ENCODE measurements around the gene IFFO2. TPM values are rescaled to one million over a fixed set of nuclear protein-coding genes. Genes with fewer than 3 reads are reported as not detected.
A peak's percentile ranks its signal among the peaks of the same experiment; 100 is the strongest.

Gene IFFO2
- total RNA-seq, 5 donors from 2014 or later (not counting 1 experiment from before 2014, with no cell fraction given): 36.0 to 76.2 (median 37.7) TPM

DNA sequence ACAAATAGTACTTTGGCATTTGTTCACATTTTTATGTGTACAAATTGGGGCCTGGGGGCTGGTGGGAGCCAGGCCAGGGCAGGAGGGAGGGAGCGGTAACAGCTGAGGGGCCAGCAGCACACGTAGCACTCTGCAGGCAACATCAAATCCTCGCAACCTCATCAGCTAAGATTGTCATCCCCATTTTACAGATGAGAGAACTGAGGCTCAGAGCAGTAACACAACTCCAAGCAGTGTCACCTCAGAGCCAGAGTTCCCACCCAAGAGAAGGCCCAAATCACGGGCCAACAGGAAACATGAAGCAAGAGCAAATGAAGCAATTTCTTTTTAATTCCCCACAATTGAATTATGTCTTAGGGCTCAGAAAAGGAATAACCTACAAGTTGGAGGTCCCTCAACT, 14.1 kb downstream of the IFFO2 start:
- Mint-ChIP-seq H3K27me3 (no peaks in the 10 kb centered on the region), H3K4me1 (peaks cover 73 to 86% (median 77%) of the 10 kb centered on the region in 3 donors), H3K9me3 (no peaks in the 10 kb centered on the region), H3K36me3 (peaks cover 5% of the 10 kb centered on the region), H3K27ac (peak overlapping the region in 1 of 2 donors; percentile 34), H3K4me3 (no peak overlapping the region)
- H3K36me3 ChIP-seq (ENCODE audit: control insufficient read depth in 2 of 2, extremely low read depth in 1 of 2, insufficient read depth in 1 of 2, low read length in 1 of 2): peaks cover 0 to 8% of the 10 kb centered on the region in 2 donors
- peaks cover 11 to 100% of the 10 kb centered on the region in 2 experiments for H3K4me1 ChIP-seq (ENCODE audit: control insufficient read depth in 1 of 2, extremely low read depth in 1 of 2, insufficient read depth in 2 of 2, low read length in 2 of 2)
- DNase-seq (no peak), ATAC-seq (replicated peaks in 1 of 4) (no peak)
- H3K9me3 ChIP-seq: no peaks in the 10 kb centered on the region
- no peak overlapping the region for H3K27ac ChIP-seq (ENCODE audit: low read length)
- no peaks in the 10 kb centered on the region for H3K27me3 ChIP-seq (replicated peaks in 1 of 2; ENCODE audit: control insufficient read depth in 2 of 2, extremely low read depth in 1 of 2, insufficient read depth in 2 of 2, low read length in 1 of 2)
- ChIA-PET CTCF (interaction anchor here in 1 of 2 donors (0.8 kb wide), 1 partner anchor 30 kb away, joined by 4 read pairs; no protein-coding TSS in a partner anchor), POLR2A (no interaction called here)
- no peak overlapping the region for H3K4me3 ChIP-seq (ENCODE audit: control insufficient read depth in 1 of 2, extremely low read depth in 1 of 2, low read length in 1 of 2)
- 40% methylated on average over 1 of the region's 4 CpGs for WGBS (ENCODE audit: insufficient coverage)

DNA sequence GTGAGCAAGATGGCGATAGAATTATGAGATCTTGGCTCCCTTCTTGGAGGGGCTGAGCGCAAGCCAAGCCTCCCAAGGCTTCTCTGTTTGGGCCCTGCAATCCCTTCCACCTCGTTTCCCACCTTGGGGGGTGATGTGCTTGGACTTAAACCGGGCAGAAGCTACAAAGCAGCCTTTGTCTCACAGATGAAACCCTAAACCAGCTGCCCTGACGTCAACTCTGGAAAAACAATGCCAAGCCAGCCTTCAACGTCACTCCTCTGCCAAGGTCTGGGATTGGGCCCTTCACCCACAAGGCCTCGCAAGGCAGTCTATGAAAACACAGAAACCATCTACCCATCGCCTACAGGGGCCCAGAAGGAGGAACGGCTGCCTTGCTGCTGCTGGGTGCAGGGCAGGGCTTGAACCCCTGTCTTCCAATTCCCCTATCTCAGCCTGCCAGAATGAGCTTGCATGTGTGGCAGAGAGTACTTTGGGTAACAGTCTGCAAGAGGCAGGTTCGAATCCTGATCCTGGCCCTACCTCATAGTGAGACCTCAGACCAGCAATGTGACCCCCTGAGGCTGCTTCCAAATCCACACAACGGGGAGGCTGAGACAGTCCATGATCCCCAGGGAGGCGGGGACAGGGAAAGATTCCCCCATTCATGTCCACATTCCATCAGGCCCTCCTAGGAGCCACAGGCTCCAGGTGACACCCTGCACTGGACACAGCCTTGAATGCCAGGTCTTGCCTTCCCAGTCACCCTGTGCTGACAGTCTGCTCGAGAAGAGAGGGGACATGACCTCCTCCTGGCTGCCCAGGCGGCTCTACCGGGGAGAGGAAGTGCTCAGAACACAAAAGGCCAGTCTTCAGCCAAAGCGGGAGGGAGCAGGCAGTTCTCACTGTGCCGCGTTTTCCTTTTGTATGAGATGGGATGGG, 15.0 kb downstream of the IFFO2 start:
- ATAC-seq (replicated peaks in 1 of 4) (no peak), DNase-seq (no peak)
- ChIA-PET CTCF (interaction anchor here in 1 of 2 donors (0.8 kb wide), 1 partner anchor 31 kb away, joined by 4 read pairs; no protein-coding TSS in a partner anchor), POLR2A (no interaction called here)
- peaks cover 72 to 86% (median 77%) of the 10 kb centered on the region in 3 donors for H3K4me1 Mint-ChIP-seq
- H3K27me3 ChIP-seq (replicated peaks in 1 of 2; ENCODE audit: control insufficient read depth in 2 of 2, extremely low read depth in 1 of 2, insufficient read depth in 2 of 2, low read length in 1 of 2): no peaks in the 10 kb centered on the region
- peaks cover 5 to 100% of the 10 kb centered on the region in 2 experiments for H3K4me1 ChIP-seq (ENCODE audit: control insufficient read depth in 1 of 2, extremely low read depth in 1 of 2, insufficient read depth in 2 of 2, low read length in 2 of 2)
- peaks cover 5% of the 10 kb centered on the region for H3K36me3 Mint-ChIP-seq
- H3K27ac ChIP-seq (ENCODE audit: low read length): no peak overlapping the region
- 96% methylated on average over 13 of the region's 18 CpGs for WGBS (ENCODE audit: insufficient coverage)
- peaks cover 0 to 8% of the 10 kb centered on the region in 2 donors for H3K36me3 ChIP-seq (ENCODE audit: control insufficient read depth in 2 of 2, extremely low read depth in 1 of 2, insufficient read depth in 1 of 2, low read length in 1 of 2)
- no peaks in the 10 kb centered on the region for H3K27me3 Mint-ChIP-seq
- no peak overlapping the region for H3K4me3 Mint-ChIP-seq
- no peaks in the 10 kb centered on the region for H3K9me3 Mint-ChIP-seq
- no peak overlapping the region for H3K4me3 ChIP-seq (ENCODE audit: control insufficient read depth in 1 of 2, extremely low read depth in 1 of 2, low read length in 1 of 2)
- no peaks in the 10 kb centered on the region for H3K9me3 ChIP-seq
- peak overlapping the region in 1 of 2 donors; percentile 60 for H3K27ac Mint-ChIP-seq

DNA sequence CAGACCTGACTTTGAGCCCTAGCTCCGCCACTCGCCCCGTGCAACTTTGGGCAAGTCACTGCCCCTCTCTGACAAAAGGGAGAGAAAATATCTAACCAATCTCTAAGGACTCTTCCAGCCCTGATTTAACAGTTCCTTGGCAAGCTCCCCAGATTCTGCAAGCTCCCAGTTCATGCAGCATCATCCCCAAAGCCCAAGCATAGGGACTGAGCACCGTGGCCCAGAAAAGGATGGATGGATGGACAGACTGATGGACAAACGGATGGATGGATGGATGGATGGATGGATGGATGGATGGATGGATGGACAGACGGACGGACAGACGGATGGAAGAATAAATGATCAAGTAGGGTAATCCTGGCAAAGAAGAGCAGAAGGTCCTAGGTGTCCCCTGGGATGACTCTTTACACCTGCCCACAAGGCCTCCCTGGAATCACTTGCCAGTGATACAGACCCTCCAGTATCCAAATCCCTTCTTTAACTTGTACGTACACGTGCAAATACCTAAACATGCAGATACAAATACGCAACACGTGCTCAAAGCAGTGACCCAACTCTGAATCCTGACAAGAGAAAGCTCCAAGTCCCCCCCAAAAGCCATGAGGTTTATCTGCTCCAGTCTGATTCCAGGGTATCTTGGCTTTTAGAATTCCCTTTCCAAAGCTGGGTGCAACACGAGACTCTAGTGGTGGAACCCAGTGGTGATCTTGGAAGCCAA, 16.0 kb downstream of the IFFO2 start:
- Histone ChIP-seq H3K4me1 (ENCODE audit: control insufficient read depth in 1 of 2, extremely low read depth in 1 of 2, insufficient read depth in 2 of 2, low read length in 2 of 2) (peaks cover 3 to 99% of the 10 kb centered on the region in 2 experiments), H3K27ac (ENCODE audit: low read length) (no peak overlapping the region), H3K4me3 (ENCODE audit: control insufficient read depth in 1 of 2, extremely low read depth in 1 of 2, low read length in 1 of 2) (no peak overlapping the region), H3K36me3 (ENCODE audit: control insufficient read depth in 2 of 2, extremely low read depth in 1 of 2, insufficient read depth in 1 of 2, low read length in 1 of 2) (peaks cover 0 to 8% of the 10 kb centered on the region in 2 donors), H3K9me3 (no peaks in the 10 kb centered on the region), H3K27me3 (replicated peaks in 1 of 2; ENCODE audit: control insufficient read depth in 2 of 2, extremely low read depth in 1 of 2, insufficient read depth in 2 of 2, low read length in 1 of 2) (no peaks in the 10 kb centered on the region)
- H3K36me3 Mint-ChIP-seq: peaks cover 5% of the 10 kb centered on the region
- H3K27ac Mint-ChIP-seq: peak overlapping the region; percentile 24 to 60
- peaks cover 74 to 89% (median 79%) of the 10 kb centered on the region in 3 donors for H3K4me1 Mint-ChIP-seq
- H3K9me3 Mint-ChIP-seq: no peaks in the 10 kb centered on the region
- H3K27me3 Mint-ChIP-seq: no peaks in the 10 kb centered on the region
- POLR2A ChIA-PET: interaction anchor here in 1 of 2 donors (0.6 kb wide), 1 partner anchor 17 kb away, joined by 3 read pairs; no protein-coding TSS in a partner anchor
- ATAC-seq (replicated peaks in 1 of 4) (no peak), DNase-seq (no peak)
- CTCF ChIA-PET: no interaction called here
- H3K4me3 Mint-ChIP-seq: peak overlapping the region in 1 of 3 donors; percentile 36
- 88% methylated on average over 7 of the region's 13 CpGs for WGBS (ENCODE audit: insufficient coverage)

DNA sequence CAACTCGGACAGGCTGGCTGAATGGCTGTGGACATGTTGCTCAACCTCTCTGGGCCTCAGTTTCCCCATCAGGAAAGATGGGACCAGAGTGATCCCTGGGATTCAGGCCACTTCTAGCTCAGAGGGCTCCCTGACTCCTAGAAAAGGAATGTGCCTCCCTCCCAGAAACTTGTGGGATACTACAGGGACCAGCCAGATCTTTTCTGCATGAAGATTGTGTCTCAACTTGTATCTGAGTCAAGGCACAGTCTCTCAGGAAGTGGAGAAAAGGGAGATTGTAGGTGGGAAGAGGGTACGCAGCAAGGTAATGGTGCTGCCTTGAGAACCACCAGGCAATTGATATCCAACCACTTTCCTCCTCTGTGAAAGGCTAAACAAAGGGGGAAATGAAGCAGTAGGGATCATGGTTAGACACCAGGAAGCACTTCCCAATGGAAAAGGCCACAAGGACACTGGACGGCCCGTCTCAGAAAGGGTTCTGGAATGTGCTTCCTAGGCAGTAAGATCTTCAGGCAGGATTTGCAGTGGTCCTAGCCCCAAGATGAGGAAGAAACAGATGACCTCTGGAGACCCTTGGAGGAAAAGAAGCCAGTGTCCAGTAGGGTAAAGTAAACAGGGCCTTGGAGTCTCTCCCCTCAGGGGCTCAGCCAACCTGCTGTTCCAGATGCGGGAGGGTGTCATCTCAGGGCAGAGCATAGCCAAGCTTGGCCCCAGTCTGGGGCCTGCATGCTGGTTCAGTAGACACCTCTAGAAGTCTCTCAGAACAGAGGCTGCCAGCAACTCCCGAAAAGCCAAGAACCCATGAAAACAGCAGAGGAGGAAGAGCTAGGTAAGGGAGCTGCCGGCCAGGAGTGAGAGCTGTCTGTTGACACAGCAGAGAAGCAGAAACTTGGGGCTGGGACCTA, 16.8 kb downstream of the IFFO2 start:
- peaks cover 3 to 99% of the 10 kb centered on the region in 2 experiments for H3K4me1 ChIP-seq (ENCODE audit: control insufficient read depth in 1 of 2, extremely low read depth in 1 of 2, insufficient read depth in 2 of 2, low read length in 2 of 2)
- no peak overlapping the region for H3K27ac ChIP-seq (ENCODE audit: low read length)
- Mint-ChIP-seq H3K4me1 (peaks cover 74 to 89% (median 79%) of the 10 kb centered on the region in 3 donors), H3K27ac (peak overlapping the region; percentile 24 to 75), H3K9me3 (no peaks in the 10 kb centered on the region), H3K4me3 (peak overlapping the region in 1 of 3 donors; percentile 36), H3K36me3 (peaks cover 5% of the 10 kb centered on the region), H3K27me3 (no peaks in the 10 kb centered on the region)
- peaks cover 0 to 8% of the 10 kb centered on the region in 2 donors for H3K36me3 ChIP-seq (ENCODE audit: control insufficient read depth in 2 of 2, extremely low read depth in 1 of 2, insufficient read depth in 1 of 2, low read length in 1 of 2)
- POLR2A ChIA-PET: interaction anchor here in 1 of 2 donors (0.6 kb wide), 1 partner anchor 16 kb away, joined by 3 read pairs; no protein-coding TSS in a partner anchor
- H3K9me3 ChIP-seq: no peaks in the 10 kb centered on the region
- 97% methylated on average over 5 of the region's 7 CpGs for WGBS (ENCODE audit: insufficient coverage)
- CTCF ChIA-PET: no interaction called here
- no peak for ATAC-seq (replicated peaks in 1 of 4)
- H3K27me3 ChIP-seq (replicated peaks in 1 of 2; ENCODE audit: control insufficient read depth in 2 of 2, extremely low read depth in 1 of 2, insufficient read depth in 2 of 2, low read length in 1 of 2): no peaks in the 10 kb centered on the region
- H3K4me3 ChIP-seq (ENCODE audit: control insufficient read depth in 1 of 2, extremely low read depth in 1 of 2, low read length in 1 of 2): no peak overlapping the region
- no peak for DNase-seq

DNA sequence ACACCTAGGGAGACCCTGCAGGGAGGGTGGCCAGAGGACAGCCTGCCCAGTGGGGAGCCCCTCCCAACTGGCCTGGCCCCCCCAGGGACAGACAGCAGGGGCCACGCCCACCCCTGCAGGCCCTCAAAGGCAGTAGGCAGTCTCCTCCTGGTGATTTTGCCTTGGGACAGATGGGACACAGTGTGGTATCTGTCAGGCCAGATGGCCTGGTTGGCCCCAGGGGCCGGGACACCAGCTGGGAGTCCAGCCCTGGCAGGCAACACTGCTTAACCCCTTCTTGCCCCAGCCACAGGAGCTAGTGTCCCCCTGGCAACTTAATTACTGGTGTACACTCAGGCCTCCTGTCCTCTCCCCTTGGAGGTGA, 17.8 kb downstream of the IFFO2 start:
- H3K27ac ChIP-seq (ENCODE audit: low read length): no peak overlapping the region
- Mint-ChIP-seq H3K27ac (peak overlapping the region in 1 of 2 donors; percentile 61), H3K4me1 (peaks cover 71 to 88% (median 78%) of the 10 kb centered on the region in 3 donors), H3K36me3 (peaks cover 5% of the 10 kb centered on the region), H3K4me3 (no peak overlapping the region), H3K9me3 (no peaks in the 10 kb centered on the region), H3K27me3 (no peaks in the 10 kb centered on the region)
- no peaks in the 10 kb centered on the region for H3K27me3 ChIP-seq (replicated peaks in 1 of 2; ENCODE audit: control insufficient read depth in 2 of 2, extremely low read depth in 1 of 2, insufficient read depth in 2 of 2, low read length in 1 of 2)
- peaks cover 6 to 97% of the 10 kb centered on the region in 2 experiments for H3K4me1 ChIP-seq (ENCODE audit: control insufficient read depth in 1 of 2, extremely low read depth in 1 of 2, insufficient read depth in 2 of 2, low read length in 2 of 2)
- DNase-seq: no peak
- POLR2A ChIA-PET: no interaction called here
- H3K4me3 ChIP-seq (ENCODE audit: control insufficient read depth in 1 of 2, extremely low read depth in 1 of 2, low read length in 1 of 2): no peak overlapping the region
- peaks cover 0 to 7% of the 10 kb centered on the region in 2 donors for H3K36me3 ChIP-seq (ENCODE audit: control insufficient read depth in 2 of 2, extremely low read depth in 1 of 2, insufficient read depth in 1 of 2, low read length in 1 of 2)
- ATAC-seq (replicated peaks in 1 of 4): no peak
- no peaks in the 10 kb centered on the region for H3K9me3 ChIP-seq
- CTCF ChIA-PET: no interaction called here
- 93% methylated on average over 2 of the region's 2 CpGs for WGBS (ENCODE audit: insufficient coverage)
